Measurements from ENCODE around the gene KLF9.
"Not testable (repeated sequence)": the region's sequence is repeated elsewhere in the genome, so short reads cannot be mapped to it uniquely, and the experiment has no call there.

KLF9 gene

GRCh38 chr9:70403618-70404025 lies 10.8 kb downstream of the KLF9 start:
- H3K4me1 Mint-ChIP-seq, result peaks cover 45% of the 10 kb centered on the region
- no peaks in the 10 kb centered on the region for H3K36me3 Mint-ChIP-seq
- DNase-seq (ENCODE audit: low spot score in 2 of 2), result no peak
- H3K27me3 Mint-ChIP-seq, result no peaks in the 10 kb centered on the region
- H3K27ac Mint-ChIP-seq, result no peak overlapping the region
- ATAC-seq (ENCODE audit: low read depth), result no peak
- H3K9me3 Mint-ChIP-seq, result no peaks in the 10 kb centered on the region
- H3K4me3 Mint-ChIP-seq, result no peak overlapping the region

- DNase-seq (ENCODE audit: low spot score in 2 of 2) (no peak), ATAC-seq (ENCODE audit: low read depth) (no peak)
- H3K36me3 Mint-ChIP-seq, result no peaks in the 10 kb centered on the region
- H3K27ac Mint-ChIP-seq, result no peak overlapping the region
- H3K4me3 Mint-ChIP-seq, result no peak overlapping the region
- H3K4me1 Mint-ChIP-seq, result peaks cover 46% of the 10 kb centered on the region
- no peaks in the 10 kb centered on the region for H3K27me3 Mint-ChIP-seq
- no peaks in the 10 kb centered on the region for H3K9me3 Mint-ChIP-seq
Measured at GRCh38 chr9:70403166-70403565, 11.3 kb downstream of the KLF9 start.

- peaks cover 47% of the 10 kb centered on the region for H3K4me1 Mint-ChIP-seq
Measured at GRCh38 chr9:70402213-70402612, 12.2 kb downstream of the KLF9 start.

GRCh38 chr9:70401241-70401640 lies 13.2 kb downstream of the KLF9 start:
- H3K27ac Mint-ChIP-seq; H3K27me3 Mint-ChIP-seq; H3K36me3 Mint-ChIP-seq; DNase-seq (ENCODE audit: low spot score in 2 of 2); H3K4me3 Mint-ChIP-seq; ATAC-seq (ENCODE audit: low read depth); H3K9me3 Mint-ChIP-seq: not testable (repeated sequence)
- H3K4me1 Mint-ChIP-seq, result peaks cover 41% of the 10 kb centered on the region

More at GRCh38 chr9:70402213-70402612, 12.2 kb downstream of the KLF9 start:
- no peak for DNase-seq (ENCODE audit: low spot score in 2 of 2)
- H3K27me3 Mint-ChIP-seq, result no peaks in the 10 kb centered on the region
- no peaks in the 10 kb centered on the region for H3K36me3 Mint-ChIP-seq
- H3K4me3 Mint-ChIP-seq, result no peak overlapping the region
- ATAC-seq (ENCODE audit: low read depth), result no peak
- no peaks in the 10 kb centered on the region for H3K9me3 Mint-ChIP-seq
- H3K27ac Mint-ChIP-seq, result no peak overlapping the region

- DNase-seq (ENCODE audit: low spot score in 2 of 2) (no peak), ATAC-seq (ENCODE audit: low read depth) (no peak)
- Mint-ChIP-seq H3K4me1 (peaks cover 38% of the 10 kb centered on the region), H3K27me3 (no peaks in the 10 kb centered on the region), H3K27ac (peak overlapping the region; percentile 8), H3K36me3 (no peaks in the 10 kb centered on the region), H3K4me3 (no peak overlapping the region), H3K9me3 (no peaks in the 10 kb centered on the region)
Measured at GRCh38 chr9:70400107-70400892, 14.2 kb downstream of the KLF9 start.

- Mint-ChIP-seq H3K4me1 (peaks cover 31% of the 10 kb centered on the region), H3K9me3 (no peaks in the 10 kb centered on the region), H3K36me3 (no peaks in the 10 kb centered on the region), H3K4me3 (no peak overlapping the region), H3K27ac (peak overlapping the region; percentile 8), H3K27me3 (no peaks in the 10 kb centered on the region)
- no peak for DNase-seq (ENCODE audit: low spot score in 2 of 2)
- no peak for ATAC-seq (ENCODE audit: low read depth)
Measured at GRCh38 chr9:70399141-70399540, 15.3 kb downstream of the KLF9 start.

- Mint-ChIP-seq H3K4me1 (peaks cover 28% of the 10 kb centered on the region), H3K4me3 (peak overlapping the region; percentile 71), H3K27ac (peak overlapping the region; percentile 94), H3K36me3 (no peaks in the 10 kb centered on the region), H3K27me3 (no peaks in the 10 kb centered on the region), H3K9me3 (no peaks in the 10 kb centered on the region)
- DNase-seq (ENCODE audit: low spot score in 2 of 2) (peak in 1 of 2 donors; percentile 56), ATAC-seq (ENCODE audit: low read depth) (peak; percentile 98)
Measured at GRCh38 chr9:70398145-70398556, 16.3 kb downstream of the KLF9 start.

- Mint-ChIP-seq H3K9me3 (no peaks in the 10 kb centered on the region), H3K27me3 (no peaks in the 10 kb centered on the region), H3K4me1 (peaks cover 35% of the 10 kb centered on the region), H3K4me3 (no peak overlapping the region), H3K36me3 (no peaks in the 10 kb centered on the region), H3K27ac (peak overlapping the region; percentile 38)
- ATAC-seq (ENCODE audit: low read depth) (no peak), DNase-seq (ENCODE audit: low spot score in 2 of 2) (no peak)
Measured at GRCh38 chr9:70395652-70396051, 18.8 kb downstream of the KLF9 start.

- Mint-ChIP-seq H3K4me1 (peaks cover 18% of the 10 kb centered on the region), H3K36me3 (no peaks in the 10 kb centered on the region), H3K27me3 (no peaks in the 10 kb centered on the region), H3K27ac (no peak overlapping the region), H3K4me3 (no peak overlapping the region), H3K9me3 (no peaks in the 10 kb centered on the region)
- no peak for ATAC-seq (ENCODE audit: low read depth)
- no peak for DNase-seq (ENCODE audit: low spot score in 2 of 2)
Measured at GRCh38 chr9:70392850-70393249, 21.6 kb downstream of the KLF9 start.

GRCh38 chr9:70392189-70392588 lies 22.3 kb downstream of the KLF9 start:
- Mint-ChIP-seq H3K4me3 (no peak overlapping the region), H3K4me1 (peaks cover 12% of the 10 kb centered on the region), H3K27ac (no peak overlapping the region), H3K36me3 (peaks cover 6% of the 10 kb centered on the region), H3K9me3 (no peaks in the 10 kb centered on the region), H3K27me3 (no peaks in the 10 kb centered on the region)
- no peak for DNase-seq (ENCODE audit: low spot score in 2 of 2)
- ATAC-seq (ENCODE audit: low read depth), result peak; percentile 70

- Mint-ChIP-seq H3K36me3 (peaks cover 13% of the 10 kb centered on the region), H3K4me3 (no peak overlapping the region), H3K4me1 (peaks cover 12% of the 10 kb centered on the region), H3K27me3 (no peaks in the 10 kb centered on the region), H3K9me3 (no peaks in the 10 kb centered on the region), H3K27ac (no peak overlapping the region)
- DNase-seq (ENCODE audit: low spot score in 2 of 2) (no peak), ATAC-seq (ENCODE audit: low read depth) (no peak)
Measured at GRCh38 chr9:70390933-70391341, 23.5 kb downstream of the KLF9 start.

- H3K27me3 Mint-ChIP-seq, result no peaks in the 10 kb centered on the region
- peaks cover 12% of the 10 kb centered on the region for H3K4me1 Mint-ChIP-seq
- DNase-seq (ENCODE audit: low spot score in 2 of 2), result no peak
- ATAC-seq (ENCODE audit: low read depth), result no peak
- no peaks in the 10 kb centered on the region for H3K9me3 Mint-ChIP-seq
- H3K36me3 Mint-ChIP-seq, result peaks cover 13% of the 10 kb centered on the region
- H3K27ac Mint-ChIP-seq, result no peak overlapping the region
- no peak overlapping the region for H3K4me3 Mint-ChIP-seq
Measured at GRCh38 chr9:70389621-70390266, 24.7 kb downstream of the KLF9 start.

GRCh38 chr9:70389188-70389587 lies 25.3 kb downstream of the KLF9 start:
- ATAC-seq (ENCODE audit: low read depth) (no peak), DNase-seq (ENCODE audit: low spot score in 2 of 2) (no peak)
- H3K9me3 Mint-ChIP-seq, result no peaks in the 10 kb centered on the region
- H3K4me1 Mint-ChIP-seq, result peaks cover 12% of the 10 kb centered on the region
- no peak overlapping the region for H3K27ac Mint-ChIP-seq
- peaks cover 13% of the 10 kb centered on the region for H3K36me3 Mint-ChIP-seq
- H3K4me3 Mint-ChIP-seq, result no peak overlapping the region
- no peaks in the 10 kb centered on the region for H3K27me3 Mint-ChIP-seq

GRCh38 chr9:70387663-70388062 lies 26.8 kb downstream of the KLF9 start:
- no peak overlapping the region for H3K27ac Mint-ChIP-seq
- H3K9me3 Mint-ChIP-seq, result no peaks in the 10 kb centered on the region
- ATAC-seq (ENCODE audit: low read depth) (no peak), DNase-seq (ENCODE audit: low spot score in 2 of 2) (no peak)
- H3K4me3 Mint-ChIP-seq, result no peak overlapping the region
- peaks cover 12% of the 10 kb centered on the region for H3K4me1 Mint-ChIP-seq
- H3K27me3 Mint-ChIP-seq, result no peaks in the 10 kb centered on the region
- H3K36me3 Mint-ChIP-seq, result peaks cover 18% of the 10 kb centered on the region

All from memory B cell (primary cell).